Measurements from ENCODE around the gene WDR18.

GRCh38 chr19:1017906-1018305, 33.8 kb downstream of the WDR18 start:
- TF ChIP-seq CTCF (IDR thresholded peaks at IDR 0.05) (no peak), EZH2 (IDR thresholded peaks at IDR 0.05) (no peak), EZH2phosphoT487 (IDR thresholded peaks at IDR 0.05) (no peak)

All from neural progenitor cell (in vitro differentiated cells).